ENCODE data around the gene ZDHHC14.

ZDHHC14 gene

DNA sequence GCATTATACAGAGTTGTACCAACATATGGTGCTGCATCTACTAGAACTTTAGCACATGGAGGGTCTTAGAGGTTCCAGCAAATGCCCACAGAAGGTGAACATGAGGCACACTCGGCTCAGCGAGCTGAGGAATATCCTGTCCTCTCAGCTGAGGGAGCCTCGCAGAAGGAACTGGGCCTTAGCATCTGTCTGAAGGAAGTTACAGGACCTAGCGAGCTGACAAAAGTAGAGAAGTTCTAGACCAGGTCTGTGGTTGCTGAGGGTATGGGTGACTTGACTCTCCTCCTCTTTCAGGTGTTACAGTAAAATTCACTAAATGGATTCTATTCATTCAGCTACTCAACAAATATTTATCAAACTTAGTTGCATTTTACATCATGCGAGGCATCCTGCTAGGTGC, 157.2 kb downstream of the ZDHHC14 start:
- no peak for DNase-seq

DNA sequence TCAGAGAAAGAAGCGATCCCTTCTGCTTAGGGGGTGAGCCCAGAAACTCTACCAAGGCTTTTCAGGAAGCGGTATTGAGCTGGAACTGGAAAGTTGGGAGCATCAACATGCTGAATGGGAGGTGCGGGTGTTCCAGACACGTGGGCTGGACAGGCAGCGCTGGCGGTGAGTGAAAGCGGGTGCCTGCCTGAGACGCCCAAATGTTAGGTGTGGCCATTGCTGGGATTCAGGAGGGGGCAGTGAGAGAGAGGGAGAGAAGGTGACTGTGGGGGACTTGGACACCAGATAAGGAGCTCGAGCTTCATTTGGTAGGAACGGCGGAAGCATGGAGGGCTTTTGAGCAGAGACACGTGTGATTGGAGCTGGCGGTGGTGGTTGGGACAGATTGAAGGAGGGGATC, 157.7 kb downstream of the ZDHHC14 start:
- no peak for DNase-seq

DNA sequence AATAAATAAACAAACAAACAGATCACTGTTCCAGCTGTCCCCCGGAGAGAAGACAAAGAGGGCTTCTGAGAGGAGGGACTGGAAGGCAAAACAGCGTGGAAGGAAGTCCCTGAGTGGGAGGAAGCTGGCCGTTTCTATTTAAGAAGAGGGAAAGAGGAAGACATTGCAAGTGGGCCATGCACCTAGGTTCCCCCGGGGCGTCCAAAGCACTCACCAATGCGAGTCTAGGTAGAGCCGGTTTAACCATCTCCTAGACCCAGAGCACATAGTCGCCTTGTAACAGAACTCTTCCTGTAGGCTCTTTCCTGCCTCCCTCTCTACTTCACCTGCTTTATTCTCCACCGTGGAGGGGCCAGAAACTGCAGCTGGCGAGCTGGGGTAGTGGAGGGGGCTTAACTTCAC, 158.4 kb downstream of the ZDHHC14 start:
- no peak for DNase-seq

DNA sequence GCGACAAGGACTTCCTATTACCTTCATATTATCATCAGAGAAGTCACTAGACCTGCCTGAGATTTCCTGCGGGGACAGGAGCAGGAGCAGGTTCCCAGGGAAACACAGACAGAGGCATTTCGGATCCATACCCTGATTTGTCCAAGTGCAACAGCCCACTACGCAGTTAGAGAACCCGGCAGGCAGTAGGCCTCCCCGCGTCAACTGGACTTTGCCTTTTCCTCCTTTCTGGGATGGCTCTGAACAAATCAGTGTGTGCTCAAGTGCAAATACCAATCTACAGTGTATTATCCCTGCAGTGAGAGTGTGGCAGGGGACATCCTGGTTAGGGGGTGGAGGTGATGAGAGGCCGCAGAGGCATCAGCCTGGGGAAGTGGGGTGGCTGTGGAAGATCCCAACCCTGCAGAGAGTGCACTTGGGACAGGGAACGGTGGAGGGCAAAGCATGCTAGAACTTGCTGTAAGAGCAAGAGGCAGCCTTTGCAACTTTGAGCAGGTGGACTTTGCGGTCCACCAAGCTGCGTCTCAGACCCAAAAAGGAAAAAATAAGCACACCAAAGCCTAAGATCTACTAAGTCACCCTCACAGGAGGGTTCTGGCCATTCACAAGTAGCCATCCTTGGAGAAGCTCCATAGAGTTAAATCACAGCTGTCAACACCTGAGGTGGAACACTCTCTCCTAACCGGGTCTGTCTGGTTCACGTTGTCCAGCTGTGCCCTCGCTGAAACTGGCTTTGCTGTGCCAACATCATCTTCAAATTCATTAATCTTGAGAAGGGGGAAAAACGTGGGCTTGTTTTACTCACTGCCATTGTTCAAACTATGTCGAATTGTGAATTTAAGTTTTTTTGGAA, 159.1 kb downstream of the ZDHHC14 start:
- no peak for DNase-seq

DNA sequence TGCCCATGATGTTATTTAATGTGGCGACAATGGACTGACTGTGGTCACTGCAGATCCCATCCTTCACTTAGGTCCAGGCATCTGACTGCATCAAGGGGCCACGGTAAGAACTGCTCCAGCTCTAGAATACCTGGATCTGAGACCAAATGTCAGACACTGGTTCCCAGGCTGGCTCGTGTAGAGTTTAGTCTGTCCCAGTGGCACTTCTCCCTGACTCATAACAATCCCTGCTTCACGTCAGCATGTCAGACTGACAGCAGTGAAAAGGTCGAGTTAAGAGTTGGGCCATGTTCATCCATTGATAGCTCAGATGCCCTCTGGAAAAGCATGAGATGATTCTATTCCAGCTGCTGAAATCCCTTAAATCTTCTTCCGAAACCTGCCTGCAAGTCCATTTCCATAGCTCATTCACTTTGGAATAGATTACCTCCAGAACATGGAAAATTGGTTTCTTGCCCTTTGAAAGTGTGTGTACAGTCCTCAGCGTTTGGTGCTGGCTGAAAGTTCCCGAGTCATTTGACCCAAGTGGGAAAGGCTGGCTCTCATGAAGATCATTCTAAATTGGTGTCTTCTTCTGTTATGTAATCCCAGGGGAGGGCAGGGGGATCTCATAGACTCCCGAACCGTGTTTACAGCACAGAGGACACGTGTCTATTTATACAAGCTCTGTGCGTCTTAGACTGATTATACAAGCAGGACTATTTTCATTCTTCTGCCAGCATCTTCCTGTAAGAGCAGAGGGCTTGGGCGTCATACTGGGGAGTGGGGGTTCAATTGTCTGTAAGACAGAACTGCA, 160.8 kb downstream of the ZDHHC14 start:
- DNase-seq: no peak

DNA sequence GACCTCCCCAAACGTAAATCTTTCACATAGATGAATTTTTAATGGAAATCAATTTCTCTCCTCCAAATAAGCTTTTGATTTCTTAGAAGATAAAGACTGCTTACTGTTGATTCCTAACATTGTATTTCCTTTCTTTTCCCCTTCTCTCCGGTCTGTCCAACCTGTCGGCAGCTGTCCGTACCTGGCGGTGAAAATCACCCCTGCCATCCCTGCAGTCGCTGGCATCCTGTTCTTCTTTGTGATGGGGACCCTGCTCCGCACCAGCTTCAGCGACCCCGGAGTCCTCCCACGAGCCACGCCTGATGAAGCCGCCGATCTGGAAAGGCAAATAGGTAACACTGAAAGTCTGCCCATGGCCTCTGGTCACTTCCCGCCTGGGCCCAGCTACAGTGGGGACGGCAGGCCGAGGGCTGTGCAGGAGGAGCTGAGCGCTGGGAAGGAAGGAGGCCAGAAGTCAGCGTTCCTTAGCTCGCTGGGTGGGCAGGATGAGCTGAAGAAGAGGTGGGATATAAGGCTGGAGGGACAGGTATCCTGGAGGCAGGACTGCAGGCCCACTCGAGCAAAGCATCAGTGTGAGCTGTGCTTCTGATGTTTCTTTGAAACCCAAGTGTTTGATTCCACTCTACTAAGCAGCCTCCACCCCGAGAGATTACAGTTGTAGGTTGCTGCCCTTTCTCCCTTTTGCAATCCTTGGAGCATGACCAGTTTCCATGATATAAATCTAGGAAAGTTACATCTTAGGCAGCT, 161.6 kb downstream of the ZDHHC14 start:
- DNase-seq: no peak

DNA sequence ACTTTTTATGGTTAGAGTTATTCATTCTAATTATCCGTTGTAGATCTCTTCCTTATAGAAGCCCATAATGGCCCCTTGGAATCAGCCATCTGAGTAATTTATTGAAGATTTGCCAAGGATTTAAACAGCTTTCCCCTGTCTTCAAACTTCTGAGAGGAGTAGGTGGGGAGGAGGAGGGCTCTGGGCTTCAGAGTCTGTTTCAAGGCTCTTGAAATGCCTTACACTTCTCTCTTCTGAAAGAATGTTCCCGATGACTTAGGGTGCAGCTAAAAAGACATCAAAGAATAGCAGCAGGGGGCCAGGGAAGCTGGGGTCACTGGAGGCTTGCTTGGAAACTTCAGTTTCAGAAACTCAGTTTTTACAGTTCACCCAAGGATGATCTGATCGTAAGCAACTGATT, 165.3 kb downstream of the ZDHHC14 start:
- DNase-seq: no peak

DNA sequence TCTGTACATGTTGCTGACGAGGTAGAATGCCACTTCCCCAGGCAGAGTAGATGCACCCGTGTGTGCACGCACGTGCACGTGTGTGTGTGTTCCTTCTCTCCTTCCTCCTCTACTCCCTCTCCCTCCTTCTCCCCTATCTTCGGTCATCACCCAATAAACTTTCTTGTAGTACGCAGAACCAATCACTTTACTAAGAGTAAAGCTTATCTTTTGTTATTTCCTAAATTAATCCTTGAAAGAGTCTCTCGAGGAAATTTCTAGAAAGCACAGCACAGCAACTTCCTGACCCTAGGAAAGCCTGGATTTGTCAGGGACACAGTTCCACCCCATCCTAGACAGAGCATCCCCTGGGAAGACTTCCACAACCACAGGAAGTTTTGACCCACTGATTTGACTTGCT, 166.1 kb downstream of the ZDHHC14 start:
- DNase-seq: no peak

DNA sequence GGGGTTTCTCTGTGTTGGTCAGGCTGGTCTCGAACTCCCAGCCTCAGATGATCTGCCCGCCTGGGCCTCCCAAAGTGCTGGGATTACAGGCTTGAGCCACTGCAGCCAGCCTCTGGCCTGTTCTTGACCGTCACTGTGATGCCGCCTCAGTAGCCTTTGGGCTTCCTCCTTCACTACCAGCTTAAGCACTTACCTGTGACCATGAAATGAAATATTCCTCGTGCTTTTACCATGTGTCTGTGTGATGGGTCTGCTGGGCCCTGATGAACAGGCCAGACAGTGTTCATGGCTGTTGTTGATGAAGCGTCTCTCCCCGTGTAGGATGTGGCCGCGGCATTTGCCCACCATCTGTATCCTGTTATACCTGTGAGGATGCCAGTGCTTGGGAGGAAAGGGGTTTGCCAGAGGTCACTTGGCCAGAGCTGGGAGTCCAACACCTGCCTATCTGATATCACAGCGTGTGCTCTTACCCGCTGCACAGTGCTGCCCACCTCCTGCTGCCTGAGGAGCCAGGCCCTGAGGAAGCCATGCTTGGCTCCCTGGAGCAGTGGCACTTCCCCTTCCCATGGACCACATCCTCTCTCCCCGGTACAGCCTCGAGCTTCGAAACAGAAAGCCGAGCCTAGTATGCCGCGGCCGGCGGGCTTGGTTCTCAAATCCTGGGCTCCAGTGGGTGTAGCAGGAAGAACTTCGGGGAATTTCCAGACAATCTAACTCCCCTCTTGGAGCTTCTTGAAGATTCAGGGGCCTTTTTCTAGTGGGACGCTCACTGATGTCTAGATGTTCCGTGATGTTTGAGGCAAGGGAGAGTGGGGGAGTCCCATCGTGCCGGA, 167.9 kb downstream of the ZDHHC14 start:
- no peak for DNase-seq

DNA sequence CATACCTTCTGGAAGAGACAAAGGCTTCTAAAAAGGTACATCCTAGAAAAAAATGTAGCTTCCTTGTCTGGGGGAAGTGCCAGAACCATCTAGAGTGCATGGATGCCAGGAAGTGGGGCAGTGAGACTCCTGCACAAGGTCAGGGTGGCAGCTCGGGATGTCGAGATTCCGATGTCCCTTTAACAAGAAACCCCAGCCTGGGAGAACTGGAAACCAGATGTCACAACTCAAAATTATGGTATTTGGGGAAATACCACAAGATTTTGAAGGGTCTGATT, 168.4 kb downstream of the ZDHHC14 start:
- DNase-seq: no peak

DNA sequence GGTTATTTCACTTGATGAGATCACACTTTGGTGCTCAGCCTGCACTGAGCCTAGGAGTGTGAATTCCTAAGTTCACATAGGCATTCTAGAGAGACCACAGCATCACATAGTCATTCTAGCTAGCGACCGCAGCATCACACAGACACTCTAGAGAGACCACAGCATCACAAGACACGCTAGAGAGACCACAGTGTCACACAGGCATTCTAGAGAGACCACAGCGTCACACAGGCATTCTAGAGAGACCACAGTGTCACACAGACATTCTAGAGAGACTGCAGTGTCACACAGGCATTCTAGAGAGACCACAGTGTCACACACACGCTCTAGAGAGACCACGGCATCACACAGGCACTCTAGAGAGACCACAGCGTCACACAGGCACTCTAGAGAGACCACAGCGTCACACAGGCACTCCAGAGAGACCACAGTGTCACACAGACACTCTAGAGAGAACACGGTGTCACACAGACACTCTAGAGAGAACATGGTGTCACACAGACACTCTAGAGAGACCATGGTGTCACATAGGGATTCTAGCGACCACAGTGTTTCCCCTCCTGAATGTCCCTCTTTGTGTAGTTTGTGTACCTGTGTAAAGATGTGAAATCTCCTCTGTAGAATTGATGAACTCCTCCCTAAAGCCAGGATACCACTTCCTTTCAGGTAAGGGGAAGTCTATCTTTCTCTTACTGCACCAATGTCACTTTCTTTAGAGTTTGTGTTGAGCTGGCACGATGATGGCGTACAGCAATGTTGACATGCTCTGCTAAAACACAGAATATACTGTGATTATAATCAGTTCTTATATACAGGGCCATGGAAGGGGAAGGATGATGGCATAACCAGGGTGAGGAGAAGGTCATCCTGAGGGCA, 169.4 kb downstream of the ZDHHC14 start:
- no peak for DNase-seq

DNA sequence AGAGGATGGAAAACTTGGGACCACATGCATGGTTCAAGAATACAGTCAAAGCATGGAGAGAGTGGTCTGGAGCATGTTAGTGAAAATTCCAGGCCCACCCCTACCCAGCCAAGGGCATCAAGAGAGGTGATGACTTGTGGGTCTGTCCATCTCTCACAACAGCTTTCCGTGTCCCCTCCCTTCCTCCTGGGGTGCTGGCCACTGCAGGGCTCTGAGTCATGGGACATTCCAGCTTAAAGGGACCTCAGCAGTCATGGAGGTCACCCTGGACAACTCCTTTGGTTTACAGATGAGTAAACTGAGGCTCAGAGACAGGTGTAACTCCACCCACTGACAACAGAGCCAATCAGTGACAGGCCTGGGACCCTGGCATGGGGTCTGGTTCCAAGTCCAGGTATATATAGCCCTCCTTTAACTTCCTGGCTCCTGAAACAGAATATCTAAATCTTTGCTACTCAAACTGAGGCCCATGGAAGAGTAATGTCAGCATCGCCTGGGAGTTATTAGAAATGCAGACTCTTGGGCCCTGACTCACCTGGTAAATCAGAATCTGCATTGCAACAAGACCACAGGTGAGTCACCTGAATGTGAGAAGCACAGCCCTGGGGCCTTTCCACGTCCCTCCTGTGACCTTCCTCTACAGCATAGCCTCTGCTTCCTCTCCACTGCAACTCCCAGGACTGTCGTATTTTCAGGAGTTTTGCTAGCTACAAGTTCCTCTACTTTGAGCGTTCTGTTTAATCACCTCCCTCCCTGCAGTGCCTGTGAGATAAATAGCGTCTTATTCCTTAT, 170.2 kb downstream of the ZDHHC14 start:
- no peak for DNase-seq

DNA sequence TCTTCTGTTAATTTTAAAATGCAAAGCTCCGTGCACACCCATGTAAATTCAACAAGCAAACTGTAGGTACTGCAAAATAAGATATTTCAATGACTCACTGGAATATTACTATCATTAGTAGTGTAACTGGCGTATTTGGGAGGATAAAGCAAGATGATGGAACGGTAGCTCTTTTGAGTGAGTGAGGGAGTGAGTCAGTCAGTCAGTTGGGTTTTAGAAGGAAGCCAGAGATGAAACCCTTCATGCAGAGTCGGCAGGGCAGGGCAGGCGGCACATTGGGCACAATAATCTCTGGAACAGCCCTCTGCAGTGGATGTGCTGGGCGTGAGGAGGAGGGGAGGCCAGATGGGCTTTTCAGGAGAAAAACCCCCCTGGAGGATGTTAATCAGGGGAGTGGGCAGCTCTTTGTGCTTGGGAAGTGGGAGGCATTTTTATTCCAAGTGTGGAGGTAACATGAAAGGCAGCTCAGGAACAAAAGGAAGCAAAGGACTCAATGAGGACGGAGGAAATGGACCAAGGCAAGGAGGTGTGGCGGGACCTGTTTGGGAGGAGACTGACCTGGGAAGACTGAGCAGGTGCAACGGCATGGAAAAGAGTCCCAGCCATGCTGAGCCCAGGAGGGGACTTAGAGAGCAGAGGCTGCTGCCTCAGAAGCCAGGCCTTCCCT, 171.2 kb downstream of the ZDHHC14 start:
- DNase-seq: no peak

DNA sequence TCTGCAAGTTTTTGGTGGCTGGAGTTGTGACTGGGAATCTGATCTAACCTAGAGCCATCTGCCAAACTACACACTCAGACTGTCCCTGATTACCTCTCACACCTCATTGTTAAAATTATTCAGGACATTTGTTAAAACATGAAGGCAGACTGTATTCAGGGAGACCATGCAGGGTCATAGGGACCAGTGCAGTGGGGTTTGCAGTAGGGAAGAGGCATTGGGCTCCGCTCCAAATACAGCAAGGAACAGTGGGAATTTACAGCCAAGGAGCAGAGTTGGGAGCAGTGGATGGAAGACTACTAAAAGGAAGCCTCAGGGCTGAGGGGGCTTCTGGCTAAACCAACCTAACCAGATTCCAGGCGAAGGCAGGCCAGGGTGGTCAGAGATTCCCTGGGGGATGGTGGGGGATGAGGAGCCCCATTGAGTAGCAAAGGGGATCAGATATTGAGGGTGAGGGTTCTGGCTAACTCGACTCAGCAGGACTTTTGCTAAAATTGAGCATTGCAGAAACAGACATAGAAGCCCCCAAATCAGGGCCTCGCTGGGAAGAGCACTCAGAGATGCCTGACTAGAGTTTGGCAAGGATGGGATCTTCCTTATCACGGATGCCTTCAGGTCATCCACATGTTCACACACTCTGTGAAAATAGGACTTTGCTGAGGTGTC, 172.0 kb downstream of the ZDHHC14 start:
- no peak for DNase-seq

DNA sequence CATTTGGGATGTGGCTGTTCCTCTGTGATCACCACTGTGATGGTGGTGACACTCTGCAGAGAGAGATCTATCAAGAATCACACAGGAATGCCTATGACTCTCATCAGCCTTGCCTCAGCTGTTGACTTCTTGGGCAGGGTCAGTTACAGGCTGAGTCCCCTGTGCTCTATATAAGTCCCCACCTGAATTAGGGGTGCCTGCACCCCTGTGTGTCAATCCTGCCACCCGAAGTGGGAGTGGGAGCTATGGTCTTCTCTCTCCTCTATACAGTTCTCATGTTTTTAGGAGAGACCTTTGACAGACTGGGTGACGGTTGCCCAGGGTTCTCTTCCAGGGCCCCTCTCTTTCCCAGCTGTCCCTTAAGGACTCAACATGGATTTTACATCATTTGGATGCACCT, 173.8 kb downstream of the ZDHHC14 start:
- DNase-seq: no peak

DNA sequence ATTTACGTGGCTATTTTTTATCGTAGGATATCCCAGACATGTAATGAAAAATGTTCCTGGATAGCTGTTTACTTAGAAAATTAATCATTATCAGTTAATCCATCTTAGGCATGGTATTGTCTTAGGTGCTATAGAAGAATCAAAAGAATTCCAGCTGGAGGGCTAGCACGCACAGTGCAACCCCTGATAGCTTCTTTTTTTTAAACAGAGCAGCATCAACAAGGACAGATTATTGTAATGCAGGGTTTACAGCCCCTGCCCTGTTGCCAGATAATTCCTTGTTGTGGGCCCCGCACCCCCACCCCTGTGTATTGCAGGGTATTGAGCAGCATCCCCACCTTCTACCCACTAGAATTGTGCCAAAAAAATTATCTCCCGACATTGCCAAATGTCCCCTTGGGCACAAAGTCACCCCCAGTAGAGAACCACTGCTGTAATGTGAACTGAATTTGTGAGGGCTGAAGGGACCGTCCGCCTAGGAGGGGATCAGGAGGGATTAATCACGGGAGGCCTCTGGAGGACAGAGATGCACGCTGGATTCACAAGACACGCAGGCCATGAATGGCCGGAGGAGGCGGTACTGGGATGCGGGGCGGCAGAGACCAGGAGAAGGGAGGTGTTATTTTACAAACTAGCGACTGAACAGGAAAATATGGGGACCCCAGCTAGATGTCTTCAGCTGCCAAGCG, 174.6 kb downstream of the ZDHHC14 start:
- no peak for DNase-seq

DNA sequence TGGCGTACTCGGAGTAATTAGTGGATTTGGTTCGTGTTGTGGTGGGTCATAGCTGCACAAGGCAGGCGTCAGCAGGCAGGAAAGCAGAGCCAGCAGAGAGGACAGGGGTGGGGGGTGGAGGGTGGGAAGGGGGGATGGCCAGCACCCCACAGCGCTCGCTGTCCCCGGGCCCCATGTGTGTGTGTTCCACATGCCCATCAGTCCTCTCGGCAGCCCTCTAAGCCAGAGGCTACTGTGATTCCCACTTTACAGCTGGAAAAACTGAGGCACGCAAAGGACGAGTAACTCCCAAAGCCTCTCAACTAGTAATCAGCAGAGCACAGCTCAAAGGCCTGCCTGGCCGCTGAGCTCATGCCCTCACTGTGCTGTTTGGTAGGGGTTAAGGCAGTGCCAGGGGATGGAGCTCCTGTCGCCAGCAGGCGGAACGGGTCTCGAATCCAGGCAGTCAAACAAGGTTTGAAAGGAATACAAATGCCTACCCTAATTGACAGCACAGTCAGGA, 175.2 kb downstream of the ZDHHC14 start:
- no peak for DNase-seq

DNA sequence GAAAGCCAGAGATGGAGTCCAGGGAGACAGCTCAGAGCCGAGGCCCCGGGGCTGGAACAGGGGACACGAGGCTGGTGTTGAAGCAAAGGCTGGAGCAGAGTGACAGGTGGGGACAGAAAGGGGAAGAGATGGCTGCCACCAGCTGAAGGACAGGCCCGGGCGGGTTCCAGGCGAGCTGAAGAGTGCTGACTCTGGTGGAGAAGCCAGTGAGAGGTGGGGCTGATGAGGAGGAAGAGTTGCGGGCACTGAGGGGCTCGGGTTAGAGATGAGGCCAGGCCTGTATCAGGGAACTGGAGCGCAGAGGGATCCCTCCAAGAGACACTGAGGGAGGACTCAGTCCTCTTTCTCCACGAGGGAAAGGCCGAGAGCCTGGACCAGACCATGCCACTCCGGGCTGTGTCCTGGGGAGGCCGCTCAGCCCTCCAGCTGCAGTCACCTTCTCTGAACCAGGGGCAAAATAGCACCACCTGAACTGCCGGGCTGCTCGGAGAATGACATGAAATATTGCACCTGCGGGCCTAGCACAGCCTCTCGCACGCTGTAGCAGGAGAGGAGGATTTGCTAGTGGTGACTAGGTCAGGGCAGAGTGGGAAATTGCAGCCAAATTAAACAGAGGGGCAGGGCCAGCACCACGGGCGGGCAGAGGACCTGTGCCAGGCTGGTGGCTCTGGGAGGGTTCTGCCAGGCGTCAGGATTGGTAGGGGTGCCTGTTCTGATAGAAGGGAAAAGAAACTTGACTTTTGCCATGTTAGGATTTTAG, 175.9 kb downstream of the ZDHHC14 start:
- DNase-seq: no peak

Data from activated gamma-delta T cell (primary cell).